ENCODE measurements around the gene PDGFRB.

PDGFRB gene

GRCh38 chr5:150163547-150164059 lies 8.0 kb upstream of the PDGFRB start (continued):
- TF ChIP-seq PRDM10 (tag by site-specific recombination; IDR thresholded peaks at IDR 0.05) (peak; percentile 78), ZBTB48 (tag by site-specific recombination; IDR thresholded peaks at IDR 0.05) (peak; percentile 42; the same call in 1 of the 2 replicates), SCRT1 (tag by site-specific recombination; IDR thresholded peaks at IDR 0.05; ENCODE audit: borderline replicate concordance) (no peak), ZNF600 (tag by site-specific recombination; IDR thresholded peaks at IDR 0.05) (peak; percentile 52), CTCF (tag by site-specific recombination; IDR thresholded peaks at IDR 0.05) (peak; percentile 38; the same call in 1 of the 2 replicates), ZNF138 (tag by site-specific recombination; IDR thresholded peaks at IDR 0.05; ENCODE audit: borderline replicate concordance) (no peak), ZNF571 (tag by site-specific recombination; IDR thresholded peaks at IDR 0.05) (no peak), AEBP2 (tag by site-specific recombination; IDR thresholded peaks at IDR 0.05; ENCODE audit: borderline replicate concordance) (no peak), ZNF549 (tag by site-specific recombination; IDR thresholded peaks at IDR 0.05) (no peak), SP7 (tag by site-specific recombination; IDR thresholded peaks at IDR 0.05) (peak; percentile 66), ZNF639 (tag by site-specific recombination; IDR thresholded peaks at IDR 0.05) (no peak), KLF8 (tag by site-specific recombination; IDR thresholded peaks at IDR 0.05) (no peak), ZNF155 (tag by site-specific recombination; IDR thresholded peaks at IDR 0.05) (no peak), KLF1 (tag by site-specific recombination; IDR thresholded peaks at IDR 0.05) (peak; percentile 91)
- TF ChIP-seq, protein P1, sequence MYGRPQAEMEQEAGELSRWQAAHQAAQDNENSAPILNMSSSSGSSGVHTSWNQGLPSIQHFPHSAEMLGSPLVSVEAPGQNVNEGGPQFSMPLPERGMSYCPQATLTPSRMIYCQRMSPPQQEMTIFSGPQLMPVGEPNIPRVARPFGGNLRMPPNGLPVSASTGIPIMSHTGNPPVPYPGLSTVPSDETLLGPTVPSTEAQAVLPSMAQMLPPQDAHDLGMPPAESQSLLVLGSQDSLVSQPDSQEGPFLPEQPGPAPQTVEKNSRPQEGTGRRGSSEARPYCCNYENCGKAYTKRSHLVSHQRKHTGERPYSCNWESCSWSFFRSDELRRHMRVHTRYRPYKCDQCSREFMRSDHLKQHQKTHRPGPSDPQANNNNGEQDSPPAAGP (tag by site-specific recombination; IDR thresholded peaks at IDR 0.05), result peak; percentile 59

- ChIA-PET POLR2A (interaction anchor here (0.6 kb wide), 1 partner anchor 252 kb away, joined by 5 read pairs; no protein-coding TSS in a partner anchor), CTCF (interaction anchor here (0.5 to 2.1 kb wide), 9 partner anchors 12 to 683 kb away, joined by 3 to 20 read pairs (median 4); partner anchors contain the start of gene IRGM)
- Histone ChIP-seq H3K27ac (ENCODE audit: extremely low read depth, low read depth, low read length) (no peak overlapping the region), H3K4me3 (ENCODE audit: low read depth, low read length) (no peak overlapping the region), H3K9me3 (ENCODE audit: control insufficient read depth, insufficient read depth, low read depth, low read length) (no peaks in the 10 kb centered on the region), H3K36me3 (ENCODE audit: control insufficient read depth in 2 of 2, insufficient read depth in 1 of 2, low read length in 2 of 2) (no peaks in the 10 kb centered on the region), H3K4me1 (ENCODE audit: control insufficient read depth, insufficient read depth, low read length) (no peaks in the 10 kb centered on the region)
- peak; percentile 78; the same call in 1 of the 2 replicates for TF ChIP-seq REPIN1 (tag by site-specific recombination; IDR thresholded peaks at IDR 0.05; ENCODE audit: low read depth)
- no peak for TF ChIP-seq BCL11B (tag by site-specific recombination; IDR thresholded peaks at IDR 0.05; ENCODE audit: low read depth)
- TF ChIP-seq ZNF768 (tag by site-specific recombination; IDR thresholded peaks at IDR 0.05), result 0 out of 2 replicates have a peak, but pooled peaks have one; percentile 18
Observed at GRCh38 chr5:150163035-150163434, 7.4 kb upstream of the PDGFRB start.

All from HEK293 (cell line).